Activated CD4-positive, alpha-beta memory T cell treated with anti-CD3 and anti-CD28 coated beads, Interleukin-2, amount 10 ng/mL, durations not matched to agents 7 days and 5 days (primary cell): ENCODE measurements around the gene GRIA1. TPM values are rescaled to one million over a fixed set of nuclear protein-coding genes. Genes with fewer than 3 reads are reported as not detected.

ENCODE experiments used
- CTCF ChIA-PET: fragments of 350-600 bp; sonication (Branson Sonifier 250); formaldehyde crosslinking; loops from one replicate; lab custom pipeline; 2021; ENCODE audit warnings: antibody characterized with exemption, inconsistent platforms; lab: Charles Lee
- POLR2A ChIA-PET: fragments of 350-600 bp; sonication (Branson Sonifier 250); formaldehyde crosslinking; loops from one replicate; lab custom pipeline; 2021; ENCODE audit warnings: antibody characterized with exemption; lab: Charles Lee
- DNase-seq: peaks from one replicate; pipeline ENCODE4 v3.0.0-alpha.2; 2020
- H3K27ac Mint-ChIP-seq: one replicate; pipeline ENCODE4 v1.8.0; 2021; ENCODE audit warnings: mild to moderate bottlenecking, mixed read lengths
- H3K27me3 Mint-ChIP-seq: one replicate; pipeline ENCODE4 v1.8.0; 2021; ENCODE audit warnings: mixed read lengths
- H3K36me3 Mint-ChIP-seq: one replicate; pipeline ENCODE4 v1.8.0; 2021; ENCODE audit warnings: low read depth, mixed read lengths
- H3K4me1 Mint-ChIP-seq: one replicate; pipeline ENCODE4 v1.8.0; 2021; ENCODE audit warnings: mixed read lengths
- H3K4me3 Mint-ChIP-seq: one replicate; pipeline ENCODE4 v1.8.0; 2021; ENCODE audit warnings: mild to moderate bottlenecking, mixed read lengths
- H3K9me3 Mint-ChIP-seq: one replicate; pipeline ENCODE4 v1.8.0; 2021; ENCODE audit warnings: mixed read lengths
- total RNA-seq, 2 experiments: library from RNA; stranded (reverse); gene quantifications; one replicate each; pipeline ENCODE4 v1.2.3, GENCODE V29; 2021

The GRIA1 gene
- total RNA-seq, 2 experiments from 2014 or later, result not detected

GRCh38 chr5:153782589-153783361 is 292.3 kb downstream of the GRIA1 start:
- no peaks in the 10 kb centered on the region for H3K9me3 Mint-ChIP-seq
- ChIA-PET POLR2A (no interaction called here), CTCF (no interaction called here)
- no peak overlapping the region for H3K4me3 Mint-ChIP-seq
- H3K27me3 Mint-ChIP-seq, result no peaks in the 10 kb centered on the region
- DNase-seq, result no peak
- no peaks in the 10 kb centered on the region for H3K4me1 Mint-ChIP-seq
- H3K27ac Mint-ChIP-seq, result no peak overlapping the region
- no peaks in the 10 kb centered on the region for H3K36me3 Mint-ChIP-seq

- no peaks in the 10 kb centered on the region for H3K27me3 Mint-ChIP-seq
- no peaks in the 10 kb centered on the region for H3K36me3 Mint-ChIP-seq
- H3K9me3 Mint-ChIP-seq, result no peaks in the 10 kb centered on the region
- ChIA-PET POLR2A (no interaction called here), CTCF (no interaction called here)
- H3K27ac Mint-ChIP-seq, result no peak overlapping the region
- no peaks in the 10 kb centered on the region for H3K4me1 Mint-ChIP-seq
- H3K4me3 Mint-ChIP-seq, result no peak overlapping the region
- no peak for DNase-seq
These were observed 292.8 kb downstream of the GRIA1 start for GRCh38 chr5:153783362-153783658.

DNA sequence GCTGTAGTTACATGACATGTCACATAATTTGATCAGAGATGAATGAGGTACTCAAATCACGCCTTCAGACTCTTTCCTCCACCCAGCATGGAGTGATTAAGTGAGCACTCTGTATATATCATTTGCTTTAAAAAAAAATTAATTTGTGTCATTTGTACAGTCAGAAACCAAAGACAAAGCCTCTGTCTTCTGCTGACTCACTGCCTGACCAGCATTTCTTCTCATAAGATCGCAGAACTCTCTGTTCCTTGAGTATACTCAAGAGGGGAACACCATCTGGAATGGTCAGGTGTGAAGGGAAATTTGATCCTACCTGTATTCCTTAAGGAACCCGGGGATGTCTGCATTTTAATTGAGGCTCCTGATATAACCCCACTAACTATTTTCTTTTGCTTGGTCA is 293.8 kb downstream of the GRIA1 start:
- CTCF ChIA-PET, result no interaction called here
- Mint-ChIP-seq H3K27me3 (no peaks in the 10 kb centered on the region), H3K4me1 (no peaks in the 10 kb centered on the region), H3K36me3 (no peaks in the 10 kb centered on the region), H3K27ac (no peak overlapping the region), H3K9me3 (no peaks in the 10 kb centered on the region), H3K4me3 (no peak overlapping the region)
- DNase-seq, result no peak
- POLR2A ChIA-PET, result no interaction called here

DNA sequence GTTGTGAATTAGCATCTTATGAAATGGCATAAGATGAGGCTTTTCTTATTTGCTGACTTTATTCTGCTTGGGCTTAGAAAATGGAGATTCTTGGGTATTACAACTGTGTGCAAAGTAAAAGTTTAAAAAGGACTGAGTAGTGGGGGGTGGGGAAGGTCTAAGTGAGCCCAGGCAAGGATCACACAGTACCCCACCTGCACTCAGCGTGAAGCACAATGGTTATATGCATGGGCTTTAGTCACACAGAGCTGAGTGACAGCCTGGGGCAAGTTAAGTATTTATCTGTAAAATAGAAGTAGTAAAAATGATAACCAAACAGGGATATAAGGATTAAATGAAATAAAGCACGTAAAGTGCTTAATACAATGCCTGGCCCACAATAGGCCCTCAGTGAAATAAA is 300.9 kb downstream of the GRIA1 start:
- Mint-ChIP-seq H3K9me3 (peaks cover 4% of the 10 kb centered on the region), H3K27me3 (no peaks in the 10 kb centered on the region), H3K36me3 (no peaks in the 10 kb centered on the region), H3K27ac (no peak overlapping the region), H3K4me1 (no peaks in the 10 kb centered on the region), H3K4me3 (no peak overlapping the region)
- DNase-seq, result no peak
- ChIA-PET CTCF (no interaction called here), POLR2A (no interaction called here)

GRCh38 chr5:153792305-153792704 is 301.8 kb downstream of the GRIA1 start:
- peaks cover 4% of the 10 kb centered on the region for H3K9me3 Mint-ChIP-seq

GRCh38 chr5:153793699-153794098 is 303.2 kb downstream of the GRIA1 start:
- Mint-ChIP-seq H3K4me3 (no peak overlapping the region), H3K36me3 (no peaks in the 10 kb centered on the region), H3K9me3 (peaks cover 4% of the 10 kb centered on the region), H3K4me1 (no peaks in the 10 kb centered on the region), H3K27me3 (no peaks in the 10 kb centered on the region), H3K27ac (no peak overlapping the region)
- ChIA-PET POLR2A (no interaction called here), CTCF (no interaction called here)
- DNase-seq, result no peak

More at GRCh38 chr5:153792305-153792704, 301.8 kb downstream of the GRIA1 start:
- Mint-ChIP-seq H3K27me3 (no peaks in the 10 kb centered on the region), H3K4me1 (no peaks in the 10 kb centered on the region), H3K36me3 (no peaks in the 10 kb centered on the region), H3K4me3 (no peak overlapping the region), H3K27ac (no peak overlapping the region)
- ChIA-PET CTCF (no interaction called here), POLR2A (no interaction called here)
- no peak for DNase-seq

- no peaks in the 10 kb centered on the region for H3K36me3 Mint-ChIP-seq
- DNase-seq, result no peak
- no peaks in the 10 kb centered on the region for H3K4me1 Mint-ChIP-seq
- no peak overlapping the region for H3K27ac Mint-ChIP-seq
- H3K9me3 Mint-ChIP-seq, result peaks cover 4% of the 10 kb centered on the region
- no peaks in the 10 kb centered on the region for H3K27me3 Mint-ChIP-seq
- POLR2A ChIA-PET, result no interaction called here
- H3K4me3 Mint-ChIP-seq, result no peak overlapping the region
- CTCF ChIA-PET, result no interaction called here
These were observed 303.9 kb downstream of the GRIA1 start for GRCh38 chr5:153794327-153794726.

DNA sequence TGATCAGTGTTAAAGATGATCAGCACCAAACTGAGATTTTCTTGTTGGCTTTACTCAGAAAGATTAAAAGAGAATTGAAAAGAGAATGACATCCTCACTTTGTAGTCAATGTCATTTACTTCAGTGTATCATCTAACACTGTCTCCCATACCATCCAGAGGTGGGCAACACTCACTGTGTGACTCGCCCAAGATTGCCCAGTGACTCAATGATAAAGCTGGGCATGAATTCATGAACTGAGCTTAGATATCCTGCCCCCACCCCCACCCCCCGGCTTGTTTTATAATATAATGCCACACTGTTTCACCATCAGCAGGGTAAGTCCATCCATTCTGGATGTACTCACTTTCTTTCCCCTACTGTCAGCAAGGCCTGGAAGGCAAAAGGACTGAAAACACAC is 306.1 kb downstream of the GRIA1 start:
- Mint-ChIP-seq H3K4me3 (no peak overlapping the region), H3K4me1 (no peaks in the 10 kb centered on the region), H3K27ac (no peak overlapping the region), H3K27me3 (no peaks in the 10 kb centered on the region), H3K9me3 (peaks cover 4% of the 10 kb centered on the region), H3K36me3 (no peaks in the 10 kb centered on the region)
- no peak for DNase-seq
- CTCF ChIA-PET, result interaction anchor here (0.6 kb wide), 1 partner anchor 78 kb away, joined by 4 read pairs; no protein-coding TSS in a partner anchor
- POLR2A ChIA-PET, result no interaction called here

GRCh38 chr5:153797484-153797883 is 307.0 kb downstream of the GRIA1 start:
- no peaks in the 10 kb centered on the region for H3K4me1 Mint-ChIP-seq
- DNase-seq, result no peak
- H3K9me3 Mint-ChIP-seq, result peaks cover 4% of the 10 kb centered on the region
- H3K4me3 Mint-ChIP-seq, result no peak overlapping the region
- no peaks in the 10 kb centered on the region for H3K27me3 Mint-ChIP-seq
- no peak overlapping the region for H3K27ac Mint-ChIP-seq
- H3K36me3 Mint-ChIP-seq, result no peaks in the 10 kb centered on the region
- ChIA-PET CTCF (no interaction called here), POLR2A (no interaction called here)

DNA sequence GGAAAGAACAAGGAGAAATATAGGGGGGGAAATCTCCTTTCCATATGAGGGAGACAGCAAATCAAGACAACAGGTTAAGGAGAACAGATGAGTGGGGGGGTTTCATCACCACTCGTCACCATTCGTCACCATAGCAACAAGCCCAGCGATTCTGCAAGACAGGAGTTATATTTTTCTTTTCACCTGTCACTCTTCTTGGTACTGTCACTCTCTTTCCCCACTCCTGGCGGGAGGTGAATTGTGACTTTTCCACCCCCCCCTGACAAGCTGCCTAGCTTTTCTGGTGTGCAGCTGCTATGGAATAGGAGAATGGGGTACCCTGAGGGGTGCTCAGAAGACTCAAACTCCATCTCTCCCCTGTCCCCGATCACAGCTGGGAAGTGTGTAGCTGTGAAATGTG is 308.4 kb downstream of the GRIA1 start:
- Mint-ChIP-seq H3K27me3 (no peaks in the 10 kb centered on the region), H3K4me1 (no peaks in the 10 kb centered on the region), H3K9me3 (peaks cover 4% of the 10 kb centered on the region), H3K36me3 (no peaks in the 10 kb centered on the region), H3K4me3 (no peak overlapping the region), H3K27ac (no peak overlapping the region)
- ChIA-PET CTCF (no interaction called here), POLR2A (no interaction called here)
- no peak for DNase-seq

DNA sequence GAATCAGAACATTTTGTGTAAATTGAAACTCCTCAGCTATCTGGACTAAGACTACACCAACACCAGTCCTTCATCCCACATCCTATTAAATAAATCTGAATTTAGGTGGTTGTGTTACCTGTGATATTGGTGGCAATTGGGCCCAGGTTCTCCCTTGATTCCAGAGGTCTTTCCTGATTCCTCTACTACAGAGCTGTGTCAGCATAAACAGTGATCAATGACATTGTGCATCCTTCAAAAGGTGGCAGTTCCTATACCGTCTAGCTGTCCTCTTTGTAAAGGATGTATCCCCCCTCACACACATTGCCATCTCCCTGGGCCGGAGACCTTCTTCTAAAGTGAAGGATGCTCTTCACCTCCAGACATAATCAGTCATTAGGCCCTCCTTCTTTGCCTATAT is 309.0 kb downstream of the GRIA1 start:
- ChIA-PET CTCF (no interaction called here), POLR2A (no interaction called here)
- Mint-ChIP-seq H3K27me3 (no peaks in the 10 kb centered on the region), H3K36me3 (no peaks in the 10 kb centered on the region), H3K4me1 (no peaks in the 10 kb centered on the region), H3K27ac (no peak overlapping the region), H3K4me3 (no peak overlapping the region), H3K9me3 (peaks cover 4% of the 10 kb centered on the region)
- DNase-seq, result no peak

GRCh38 chr5:153802050-153802821 is 311.8 kb downstream of the GRIA1 start:
- POLR2A ChIA-PET, result no interaction called here

DNA sequence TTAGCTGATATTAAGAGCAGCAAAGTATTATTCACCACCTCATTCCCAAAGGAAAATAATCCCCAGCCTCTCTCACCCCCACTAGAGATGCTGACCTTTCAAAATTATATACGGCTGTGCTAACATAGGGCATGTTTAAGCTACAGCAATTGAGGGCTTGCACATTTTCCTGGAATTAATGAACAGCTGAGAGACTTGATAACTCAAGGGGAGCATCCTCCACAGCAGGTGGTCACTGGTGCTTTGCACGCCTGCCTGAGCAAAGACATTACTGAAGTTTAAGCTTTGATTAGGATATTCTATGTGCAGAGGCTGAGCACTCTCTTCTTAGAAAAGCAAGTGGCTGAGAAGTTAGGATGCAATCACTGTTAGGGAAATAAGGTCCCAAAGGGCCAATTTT is 317.3 kb downstream of the GRIA1 start:
- no peaks in the 10 kb centered on the region for H3K9me3 Mint-ChIP-seq
- DNase-seq, result no peak
- POLR2A ChIA-PET, result no interaction called here
- H3K27ac Mint-ChIP-seq, result no peak overlapping the region
- H3K36me3 Mint-ChIP-seq, result no peaks in the 10 kb centered on the region
- H3K4me1 Mint-ChIP-seq, result no peaks in the 10 kb centered on the region
- H3K27me3 Mint-ChIP-seq, result no peaks in the 10 kb centered on the region
- CTCF ChIA-PET, result no interaction called here
- no peak overlapping the region for H3K4me3 Mint-ChIP-seq

More at GRCh38 chr5:153802050-153802821, 311.8 kb downstream of the GRIA1 start:
- DNase-seq, result no peak
- H3K27ac Mint-ChIP-seq, result no peak overlapping the region
- CTCF ChIA-PET, result no interaction called here
- H3K9me3 Mint-ChIP-seq, result no peaks in the 10 kb centered on the region
- no peak overlapping the region for H3K4me3 Mint-ChIP-seq
- no peaks in the 10 kb centered on the region for H3K4me1 Mint-ChIP-seq
- no peaks in the 10 kb centered on the region for H3K36me3 Mint-ChIP-seq
- H3K27me3 Mint-ChIP-seq, result no peaks in the 10 kb centered on the region

DNA sequence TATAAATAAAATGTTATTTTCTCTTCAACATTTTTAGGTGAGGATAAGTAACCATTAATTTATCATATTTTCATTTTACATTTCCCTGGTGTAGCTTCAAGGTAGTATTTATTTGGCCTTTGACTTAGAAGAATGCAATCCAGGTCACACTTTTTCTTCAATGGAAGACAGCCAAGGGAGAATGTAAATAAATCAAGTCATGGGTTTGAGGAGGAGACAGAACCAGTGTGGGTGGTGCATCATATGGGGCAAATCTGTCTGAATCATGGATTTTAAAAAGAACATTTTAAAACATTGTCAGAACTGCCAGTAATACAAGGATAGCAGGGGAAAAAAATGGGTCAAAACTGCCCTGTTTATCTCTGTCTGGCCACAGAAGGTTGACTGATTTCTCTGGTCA is 318.7 kb downstream of the GRIA1 start:
- ChIA-PET POLR2A (no interaction called here), CTCF (no interaction called here)
- DNase-seq, result no peak
- Mint-ChIP-seq H3K9me3 (no peaks in the 10 kb centered on the region), H3K4me3 (no peak overlapping the region), H3K27ac (no peak overlapping the region), H3K36me3 (no peaks in the 10 kb centered on the region), H3K27me3 (no peaks in the 10 kb centered on the region), H3K4me1 (no peaks in the 10 kb centered on the region)
